NCI-H1694 treated with DMSO at 0.1 percent for 48 hours (cell line): ENCODE data around the gene GPM6B.
"Not testable (repeated sequence)": the region's sequence is repeated elsewhere in the genome, so short reads cannot be mapped to it uniquely, and the experiment has no call there.

ENCODE experiments used
- DNase-seq: peaks from one replicate; lab custom pipeline; 2025; lab: John Stamatoyannopoulos, UW

GPM6B gene

DNA sequence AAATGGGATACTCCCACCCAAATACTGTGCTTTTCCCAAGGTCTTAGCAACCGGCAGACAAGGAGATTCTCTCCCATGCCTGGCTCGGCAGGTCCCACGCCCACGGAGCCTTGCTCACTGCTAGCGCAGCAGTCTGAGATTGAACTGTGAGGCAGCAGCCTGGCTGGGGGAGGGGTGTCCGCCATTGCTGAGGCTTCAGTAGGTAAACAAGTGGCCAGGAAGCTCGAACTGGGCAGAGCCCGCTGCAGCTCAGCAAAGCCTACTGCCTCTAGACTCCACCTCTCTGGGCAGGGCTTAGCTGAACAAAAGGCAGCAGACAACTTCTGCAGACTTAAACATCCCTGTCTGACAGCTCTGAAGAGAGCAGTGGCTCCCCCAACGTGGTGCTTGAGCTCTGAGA is 92.0 kb downstream of the GPM6B start:
- DNase-seq = not testable (repeated sequence)

DNA sequence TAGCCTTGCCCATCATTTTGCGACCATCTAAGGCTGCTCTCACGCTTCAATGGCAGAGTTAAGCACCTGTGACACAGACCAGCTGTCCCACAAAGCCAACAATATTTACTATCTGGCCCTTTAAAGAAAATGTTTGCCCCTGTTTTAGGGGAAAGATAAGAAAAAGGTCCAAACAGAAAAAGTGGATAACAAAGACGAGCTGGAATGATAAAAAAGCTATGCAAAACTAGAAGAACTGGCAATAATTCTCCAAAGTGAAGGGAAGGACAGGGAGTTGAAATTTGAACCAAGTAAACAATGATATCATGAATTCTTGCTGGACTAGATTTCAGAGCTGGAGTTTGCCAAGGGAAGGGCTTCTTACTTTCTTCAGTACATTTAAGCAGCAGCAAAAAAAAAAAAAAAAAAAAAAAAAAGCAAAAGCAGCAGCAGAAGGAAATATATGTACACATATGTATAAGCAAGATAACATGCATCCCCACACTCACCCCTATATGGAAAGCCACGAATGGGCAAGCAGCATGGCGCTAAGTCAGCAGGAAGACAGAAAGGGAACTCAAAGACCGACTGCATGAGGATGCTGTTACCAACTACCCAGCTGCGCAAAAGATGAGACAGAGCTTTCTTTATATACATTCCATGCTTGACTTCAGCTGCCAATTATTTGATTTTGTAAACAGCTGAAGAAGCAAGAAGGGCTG is 94.9 kb downstream of the GPM6B start:
- DNase-seq = no peak

DNA sequence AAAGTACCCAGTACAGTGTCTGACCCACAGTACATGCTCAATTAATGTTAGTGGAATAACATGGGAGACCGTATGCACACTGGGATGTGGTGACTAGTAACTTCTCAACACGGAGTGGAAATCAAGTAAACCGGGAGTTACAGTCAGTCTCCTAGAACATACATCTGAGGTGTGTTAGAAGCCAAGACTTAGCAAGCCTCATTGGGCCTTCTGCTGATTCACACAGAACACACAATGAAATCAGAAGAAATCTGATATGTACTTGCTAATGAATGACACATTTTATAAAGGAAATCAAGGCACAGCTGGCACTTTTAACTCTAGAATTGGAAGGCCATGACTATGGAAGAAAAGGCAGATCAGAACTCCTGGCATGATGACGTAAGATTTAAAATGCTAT is 95.5 kb downstream of the GPM6B start:
- no peak for DNase-seq
